Keratinocyte (primary cell): ENCODE data around the gene OR1D5. TPM values are rescaled to one million over a fixed set of nuclear protein-coding genes. Genes with fewer than 3 reads are reported as not detected.
"Not testable (repeated sequence)": the region's sequence is repeated elsewhere in the genome, so short reads cannot be mapped to it uniquely, and the experiment has no call there.

ENCODE experiments used
- DNase-seq: peaks from one replicate; pipeline ENCODE4 v3.0.0-alpha.2; 2011; ENCODE audit warnings: low read depth, missing footprints, low spot score
- FAIRE-seq: peaks from 2 replicates; lab custom pipeline; 2011; peaks lifted over from hg19 to GRCh38; lab: Jason Lieb, UNC
- H2AFZ ChIP-seq: 2 replicates; pipeline ENCODE4 v1.6.0; 2012; ENCODE audit warnings: low read length, control low read depth, inconsistent platforms; ENCODE audit not compliant: control insufficient read depth
- H3K27ac ChIP-seq: 2 replicates; pipeline ENCODE4 v1.5.1; 2011; ENCODE audit warnings: low read length; ENCODE audit not compliant: control insufficient read depth, insufficient read depth
- H3K27me3 ChIP-seq: 3 replicates; pipeline ENCODE4 v1.6.0; 2011; ENCODE audit warnings: low read length; ENCODE audit not compliant: control insufficient read depth, insufficient read depth; ENCODE audit errors: extremely low read depth
- H3K36me3 ChIP-seq, 2 experiments: 2 replicates in 1 of 2; 3 replicates in 1 of 2; pipeline ENCODE4 v1.5.1; 2011; ENCODE audit warnings: low read length in 2 of 2, mild to moderate bottlenecking in 1 of 2; ENCODE audit not compliant: control insufficient read depth in 2 of 2, insufficient read depth in 2 of 2; ENCODE audit errors: extremely low read depth in 1 of 2
- H3K4me1 ChIP-seq: 3 replicates; pipeline ENCODE4 v1.5.1; 2011; ENCODE audit warnings: low read length; ENCODE audit not compliant: control insufficient read depth, insufficient read depth; ENCODE audit errors: extremely low read depth
- H3K4me2 ChIP-seq: 3 replicates; pipeline ENCODE4 v1.6.0; 2011; ENCODE audit warnings: low read depth, low read length; ENCODE audit not compliant: control insufficient read depth, insufficient read depth; ENCODE audit errors: extremely low read depth
- H3K4me3 ChIP-seq, 3 experiments: fragments of 200-600 bp in 1 of 3; sonication (generic) in 1 of 3; 2 replicates in 2 of 3; 3 replicates in 1 of 3; pipeline ENCODE4 v1.5.1; 2011 to 2016; ENCODE audit warnings: low read length in 3 of 3, mild to moderate bottlenecking in 3 of 3, control low read depth in 2 of 3, inconsistent platforms in 1 of 3, low read depth in 1 of 3, mixed read lengths in 1 of 3, mixed run types in 1 of 3, moderate library complexity in 1 of 3; ENCODE audit not compliant: control insufficient read depth in 2 of 3, insufficient read depth in 2 of 3; ENCODE audit errors: extremely low read depth in 1 of 3
- H3K79me2 ChIP-seq: 2 replicates; pipeline ENCODE4 v1.6.0; 2012; ENCODE audit warnings: low read length; ENCODE audit not compliant: control insufficient read depth, insufficient read depth
- H3K9ac ChIP-seq: 3 replicates; pipeline ENCODE4 v1.6.0; 2011; ENCODE audit warnings: low read length; ENCODE audit not compliant: control insufficient read depth, insufficient read depth; ENCODE audit errors: extremely low read depth
- H3K9me1 ChIP-seq: 3 replicates; pipeline ENCODE4 v1.6.0; 2011; ENCODE audit warnings: low read length; ENCODE audit not compliant: control insufficient read depth, insufficient read depth; ENCODE audit errors: extremely low read depth
- H3K9me3 ChIP-seq: 2 replicates; pipeline ENCODE4 v1.5.1; 2012; ENCODE audit warnings: low read depth, low read length; ENCODE audit not compliant: control insufficient read depth
- H4K20me1 ChIP-seq: 3 replicates; pipeline ENCODE4 v1.6.0; 2011; ENCODE audit warnings: low read length; ENCODE audit not compliant: control insufficient read depth, insufficient read depth; ENCODE audit errors: extremely low read depth
- CTCF ChIP-seq, 3 experiments: IDR thresholded peaks in 1 of 3; conservative IDR thresholded peaks in 1 of 3; optimal IDR thresholded peaks in 1 of 3; 2 replicates in 2 of 3; 3 replicates in 1 of 3; pipeline versions ENCODE3 to v1.5.1; 2011; ENCODE audit warnings: low read length in 3 of 3, mild to moderate bottlenecking in 3 of 3, moderate library complexity in 2 of 3, control low read depth in 1 of 3, inconsistent platforms in 1 of 3; ENCODE audit not compliant: insufficient read depth in 2 of 3; ENCODE audit errors: extremely low read depth in 1 of 3
- EZH2 ChIP-seq: IDR thresholded peaks from one replicate; pipeline ENCODE4 v1.6.1; 2012; ENCODE audit warnings: inconsistent platforms, mild to moderate bottlenecking, low read length, moderate library complexity
- dilution Hi-C: fragments of 300-500 bp; cut with MboI; formaldehyde crosslinking; loops from one replicate; pipeline ENCODE4 v1.7.0; 2020; ENCODE audit warnings: low sequenced_read_pairs; ENCODE audit not compliant: extremely low pct_ligation_motif_present
- polyA plus RNA-seq, 5 experiments: library from polyadenylated mRNA; depleted of rRNA in 3 of 5; stranded (reverse) in 3 of 5; stranded (forward) in 1 of 5; unstranded in 1 of 5; fragments of >200 nt; gene quantifications; 1 replicate in 1 of 5; 2 replicates in 3 of 5; 3 replicates in 1 of 5; pipeline versions ENCODE4 v1.2.1 to v1.2.3, GENCODE V29; 2011 to 2012; ENCODE audit warnings: missing spikeins in 2 of 5, low read depth in 1 of 5, low replicate concordance in 1 of 5

OR1D5 gene
- polyA plus RNA-seq, 1 donor (not counting 4 experiments of a cell fraction or from before 2014, with no cell fraction given) = not detected

GRCh38 chr17:3033248-3033640 is 30.2 kb downstream of the OR1D5 start:
- H4K20me1 ChIP-seq = no peaks in the 10 kb centered on the region

GRCh38 chr17:3032258-3033247 is 30.9 kb downstream of the OR1D5 start:
- Histone ChIP-seq H3K4me1 (peaks cover 16% of the 10 kb centered on the region), H3K27ac (no peak overlapping the region), H3K9ac (no peak overlapping the region), H4K20me1 (no peaks in the 10 kb centered on the region), H2AFZ (no peak overlapping the region), H3K36me3 (peaks cover 11 to 21% of the 10 kb centered on the region in 2 experiments), H3K4me3 (no peak overlapping the region), H3K79me2 (no peaks in the 10 kb centered on the region), H3K9me1 (no peaks in the 10 kb centered on the region), H3K4me2 (no peak overlapping the region), H3K9me3 (no peaks in the 10 kb centered on the region), H3K27me3 (no peaks in the 10 kb centered on the region)
- no peak for TF ChIP-seq CTCF (optimal IDR thresholded peaks at IDR 0.05 in 1 of 3, IDR thresholded peaks at IDR 0.05 in 1 of 3, conservative IDR thresholded peaks at IDR 0.05 in 1 of 3; ENCODE audit: extremely low read depth in 1 of 3, insufficient read depth in 2 of 3, low read length in 3 of 3)
- TF ChIP-seq EZH2 = no peak
- dilution Hi-C loops = no loop called here
- no peak for FAIRE-seq
- DNase-seq = no peak

More at GRCh38 chr17:3033248-3033640, 30.2 kb downstream of the OR1D5 start:
- no peak overlapping the region for H2AFZ ChIP-seq
- H3K9me3 ChIP-seq = no peaks in the 10 kb centered on the region
- no peak overlapping the region for H3K4me3 ChIP-seq
- H3K36me3 ChIP-seq = peaks cover 9 to 21% of the 10 kb centered on the region in 2 experiments
- DNase-seq (no peak), FAIRE-seq (no peak)
- no peak for TF ChIP-seq CTCF (optimal IDR thresholded peaks at IDR 0.05 in 1 of 3, IDR thresholded peaks at IDR 0.05 in 1 of 3, conservative IDR thresholded peaks at IDR 0.05 in 1 of 3; ENCODE audit: extremely low read depth in 1 of 3, insufficient read depth in 2 of 3, low read length in 3 of 3)
- no peak for TF ChIP-seq EZH2
- no peaks in the 10 kb centered on the region for H3K9me1 ChIP-seq
- no peaks in the 10 kb centered on the region for H3K27me3 ChIP-seq
- dilution Hi-C loops = no loop called here
- H3K4me2 ChIP-seq = no peak overlapping the region
- H3K4me1 ChIP-seq = peaks cover 16% of the 10 kb centered on the region
- no peaks in the 10 kb centered on the region for H3K79me2 ChIP-seq
- H3K27ac ChIP-seq = no peak overlapping the region
- no peak overlapping the region for H3K9ac ChIP-seq

GRCh38 chr17:3030852-3031470 is 32.4 kb downstream of the OR1D5 start:
- H3K4me3 ChIP-seq, H3K27me3 ChIP-seq, H3K9me1 ChIP-seq, H3K9me3 ChIP-seq, H2AFZ ChIP-seq, DNase-seq, H3K79me2 ChIP-seq, H4K20me1 ChIP-seq, dilution Hi-C loops, H3K9ac ChIP-seq, FAIRE-seq: not testable (repeated sequence)
- peaks cover 14 to 29% of the 10 kb centered on the region in 2 experiments for H3K36me3 ChIP-seq
- peaks cover 16% of the 10 kb centered on the region for H3K4me1 ChIP-seq
- peak overlapping the region; percentile 58 for H3K4me2 ChIP-seq
- peak overlapping the region; percentile 49 for H3K27ac ChIP-seq
